Panc1 (cell line): ENCODE results near the gene ZBTB14. TPM values are rescaled to one million over a fixed set of nuclear protein-coding genes. Genes with fewer than 3 reads are reported as not detected.

Experiments used
- ATAC-seq: fragments of 200-7000 bp; cut with Tn5 transposase; 2 replicates; pipeline ENCODE4 v1.9.1; 2020; ENCODE audit warnings: mild to moderate bottlenecking, moderate library complexity
- BruUV-seq: library from RNA; stranded (reverse); fragments of 400-500 nt; replicated peaks from 2 replicates; lab custom pipeline; 2021; lab: Mats Ljungman, UMichigan
- CTCF ChIA-PET: fragments of 300-600 bp; sonication (Branson Sonifier 250); formaldehyde crosslinking; loops from one replicate; lab custom pipeline; 2022; ENCODE audit warnings: antibody characterized with exemption; lab: Charles Lee
- POLR2A ChIA-PET: fragments of 300-600 bp; sonication (Branson Sonifier 250); formaldehyde crosslinking; loops from one replicate; lab custom pipeline; 2022; ENCODE audit warnings: antibody characterized with exemption; lab: Charles Lee
- DNase-seq: peaks from one replicate; pipeline ENCODE4 v3.0.0-alpha.2; 2010; ENCODE audit warnings: low read depth, low spot score
- H3K27ac ChIP-seq: 2 replicates; pipeline ENCODE4 v1.5.1; 2011; ENCODE audit warnings: mild to moderate bottlenecking, low read length, inconsistent platforms
- H3K27me3 ChIP-seq: fragments of 200-500 bp; sonication (Bioruptor generic); 2 replicates; pipeline ENCODE4 v1.6.0; 2014; ENCODE audit warnings: low read length, inconsistent platforms; ENCODE audit not compliant: control insufficient read depth, insufficient read depth
- H3K36me3 ChIP-seq: fragments of 200-500 bp; sonication (Bioruptor generic); 2 replicates; pipeline ENCODE4 v1.5.1; 2014; ENCODE audit warnings: inconsistent platforms, mild to moderate bottlenecking, low read length, moderate library complexity; ENCODE audit not compliant: control insufficient read depth, insufficient read depth
- H3K4me1 ChIP-seq: 2 replicates; pipeline ENCODE4 v1.5.1; 2011; ENCODE audit warnings: inconsistent platforms, mild to moderate bottlenecking, low read length, moderate library complexity; ENCODE audit not compliant: control insufficient read depth, insufficient read depth
- H3K4me3 ChIP-seq, 2 experiments: 2 replicates each; pipeline ENCODE4 v1.5.1; 2011 to 2012; ENCODE audit warnings: low read depth in 2 of 2, low read length in 2 of 2, mild to moderate bottlenecking in 2 of 2, inconsistent platforms in 1 of 2, moderate library complexity in 1 of 2
- H3K9me3 ChIP-seq: fragments of 200-500 bp; sonication (Bioruptor generic); 2 replicates; pipeline ENCODE4 v1.5.1; 2014; ENCODE audit warnings: low read depth, mild to moderate bottlenecking, inconsistent platforms, low read length, moderate library complexity; ENCODE audit not compliant: control insufficient read depth, insufficient read depth
- CTCF ChIP-seq: fragments of 450-650 bp; IDR thresholded peaks from 2 replicates; pipeline ENCODE4 v1.5.1; 2017; ENCODE audit warnings: mild to moderate bottlenecking
- POLR2AphosphoS5 ChIP-seq: IDR thresholded peaks from 2 replicates; pipeline ENCODE4 v1.6.1; 2012; ENCODE audit warnings: mild to moderate bottlenecking, low read depth, low read length, moderate library complexity
- REST ChIP-seq, 2 experiments: IDR thresholded peaks; 2 replicates each; pipeline ENCODE4 v1.6.1; 2011 to 2012; ENCODE audit warnings: low read depth in 2 of 2, control low read depth in 1 of 2, low read length in 1 of 2, mild to moderate bottlenecking in 1 of 2, moderate library complexity in 1 of 2; ENCODE audit not compliant: insufficient read depth in 1 of 2
- SIN3A ChIP-seq: IDR thresholded peaks from 2 replicates; pipeline ENCODE4 v1.6.1; 2012; ENCODE audit warnings: low read depth, mild to moderate bottlenecking, low read length, moderate library complexity, borderline replicate concordance; ENCODE audit not compliant: insufficient read depth
- TCF7L2 ChIP-seq: IDR thresholded peaks from 2 replicates; pipeline ENCODE4 v1.6.1; 2011; ENCODE audit warnings: mild to moderate bottlenecking, low read depth, low read length, inconsistent platforms
- in situ Hi-C: cut with HindIII; loops from 2 replicates; pipeline ENCODE4 v1.10.0; 2016; ENCODE audit warnings: low sequenced_read_pairs, low pct_unique_long_range_greater_than_20kb
- intact Hi-C: fragments of 100-400 bp; cut with micrococcal nuclease; formaldehyde crosslinking; loops from one replicate; pipeline ENCODE4 v1.10.0; 2022; ENCODE audit not compliant: unreplicated experiment
- total RNA-seq: library from RNA; stranded (reverse); gene quantifications from one replicate; pipeline ENCODE4 v1.2.1, GENCODE V29; 2021; ENCODE audit not compliant: unreplicated experiment

The ZBTB14 gene
- total RNA-seq, 1 experiment from 2014 or later, result 12.6 TPM

- peak overlapping the region; percentile 74 to 80 for H3K4me3 ChIP-seq
- no TSS peak for BruUV-seq
- intact Hi-C loops, result no loop called here
- peaks cover 5% of the 10 kb centered on the region for H3K36me3 ChIP-seq
- POLR2A ChIA-PET, result no interaction called here
- no peak for DNase-seq
- CTCF ChIA-PET, result no interaction called here
- TF ChIP-seq TCF7L2, result no peak
- no peaks in the 10 kb centered on the region for H3K27me3 ChIP-seq
- ATAC-seq, result no peak
- H3K4me1 ChIP-seq, result peaks cover 5% of the 10 kb centered on the region; the same call in 1 of the 2 replicates
- H3K27ac ChIP-seq, result peak overlapping the region; percentile 81
- no peaks in the 10 kb centered on the region for H3K9me3 ChIP-seq
- in situ Hi-C loops, result no loop called here
Observed at GRCh38 chr18:5294113-5294456, 1.4 kb downstream of the ZBTB14 start.

GRCh38 chr18:5288517-5288935 is 7.0 kb downstream of the ZBTB14 start:
- in situ Hi-C loops, result no loop called here
- BruUV-seq, result no TSS peak
- H3K4me3 ChIP-seq, result no peak overlapping the region

More at GRCh38 chr18:5288517-5288935, 7.0 kb downstream of the ZBTB14 start:
- no peak for DNase-seq
- Histone ChIP-seq H3K27me3 (no peaks in the 10 kb centered on the region), H3K9me3 (no peaks in the 10 kb centered on the region), H3K4me1 (no peaks in the 10 kb centered on the region), H3K27ac (no peak overlapping the region), H3K36me3 (peaks cover 5% of the 10 kb centered on the region)
- TF ChIP-seq POLR2AphosphoS5 (no peak), CTCF (no peak), SIN3A (no peak), REST (IDR thresholded peaks at IDR 0.05; ENCODE audit: insufficient read depth in 1 of 2, low read depth in 2 of 2, low read length in 1 of 2) (no peak), TCF7L2 (no peak)
- ATAC-seq, result no peak
- CTCF ChIA-PET, result no interaction called here
- intact Hi-C loops, result no loop called here
- POLR2A ChIA-PET, result no interaction called here
